GM18517 (cell line): ENCODE measurements around the gene ARID5B.
"Not testable (repeated sequence)": the region's sequence is repeated elsewhere in the genome, so short reads cannot be mapped to it uniquely, and the experiment has no call there.

Experiments used
- ATAC-seq: cut with Tn5 transposase; IDR thresholded peaks from one replicate; pipeline ENCODE4 v1.9.1; 2021; ENCODE audit warnings: mild to moderate bottlenecking, moderate library complexity; ENCODE audit not compliant: unreplicated experiment

ARID5B gene

GRCh38 chr10:61900829-61901792 is at the start of gene ARID5B:
TSS of gene ARID5B (plus strand) at chr10:61901699. CDS start at chr10:61901710, 11 bp downstream.
- ATAC-seq: no peak

GRCh38 chr10:61852261-61852660 is 49.2 kb upstream of the ARID5B start:
- no peak for ATAC-seq

- ATAC-seq: no peak
These were observed 45.7 kb upstream of the ARID5B start for GRCh38 chr10:61855771-61856170.

GRCh38 chr10:61857746-61858145 is 43.8 kb upstream of the ARID5B start:
- no peak for ATAC-seq

GRCh38 chr10:61859786-61860185 is 41.7 kb upstream of the ARID5B start:
- no peak for ATAC-seq

- ATAC-seq: no peak
These were observed 40.3 kb upstream of the ARID5B start for GRCh38 chr10:61860964-61861758.

- no peak for ATAC-seq
These were observed 37.5 kb upstream of the ARID5B start for GRCh38 chr10:61863981-61864380.

GRCh38 chr10:61866700-61867368 is 34.7 kb upstream of the ARID5B start:
- ATAC-seq: no peak

- ATAC-seq: not testable (repeated sequence)
These were observed 34.1 kb upstream of the ARID5B start for GRCh38 chr10:61867374-61867773.

- ATAC-seq: not testable (repeated sequence)
These were observed 33.7 kb upstream of the ARID5B start for GRCh38 chr10:61867817-61868216.

- ATAC-seq: no peak
These were observed 32.3 kb upstream of the ARID5B start for GRCh38 chr10:61869041-61869675.

GRCh38 chr10:61869774-61870525 is 31.5 kb upstream of the ARID5B start:
- no peak for ATAC-seq

- ATAC-seq: no peak
These were observed 31.0 kb upstream of the ARID5B start for GRCh38 chr10:61870526-61870895.

GRCh38 chr10:61871487-61871886 is 30.0 kb upstream of the ARID5B start:
- no peak for ATAC-seq

- ATAC-seq: no peak
These were observed 23.4 kb upstream of the ARID5B start for GRCh38 chr10:61877887-61878739.

- no peak for ATAC-seq
These were observed 22.8 kb upstream of the ARID5B start for GRCh38 chr10:61878740-61879068.

GRCh38 chr10:61882621-61883370 is 18.7 kb upstream of the ARID5B start:
- no peak for ATAC-seq

GRCh38 chr10:61883371-61884025 is 18.0 kb upstream of the ARID5B start:
- ATAC-seq: no peak
